OCI-LY3 (cell line): Measurements from ENCODE around the gene TMEM114.

Experiments used
- EZH2phosphoT487 ChIP-seq: fragments of 200-600 bp; shearing (Covaris generic); IDR thresholded peaks from 2 replicates; pipeline ENCODE4 v1.6.1; 2018; ENCODE audit warnings: antibody characterized with exemption, mixed run types, low read depth
- TF ChIP-seq, protein P1 (sequence below): fragments of 200-600, 300-600 bp; sonication (generic); IDR thresholded peaks from 2 replicates; pipeline ENCODE4 v1.5.1; 2014; ENCODE audit warnings: antibody characterized with exemption, low read length, low read depth

DNA sequence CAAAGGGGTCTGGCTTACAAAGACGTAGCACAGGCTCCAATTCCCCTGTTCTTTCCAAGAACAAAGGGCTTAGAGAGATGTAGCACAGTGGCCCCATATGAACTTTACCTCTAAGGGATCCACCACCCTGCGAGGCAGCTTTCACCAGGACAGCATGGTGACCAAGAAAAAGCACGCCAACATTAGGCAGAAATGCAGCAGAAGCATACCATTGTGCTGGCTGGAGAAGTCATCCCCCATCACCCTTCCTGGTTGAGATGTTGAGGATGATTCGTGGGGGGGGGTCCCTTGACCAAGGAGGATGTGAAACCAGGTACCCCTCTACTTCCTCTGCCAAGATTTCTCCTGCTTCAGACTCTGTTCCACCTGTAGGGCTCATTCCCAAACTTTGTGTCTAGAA lies 48.4 kb downstream of the TMEM114 start:
- TF ChIP-seq, protein P1, sequence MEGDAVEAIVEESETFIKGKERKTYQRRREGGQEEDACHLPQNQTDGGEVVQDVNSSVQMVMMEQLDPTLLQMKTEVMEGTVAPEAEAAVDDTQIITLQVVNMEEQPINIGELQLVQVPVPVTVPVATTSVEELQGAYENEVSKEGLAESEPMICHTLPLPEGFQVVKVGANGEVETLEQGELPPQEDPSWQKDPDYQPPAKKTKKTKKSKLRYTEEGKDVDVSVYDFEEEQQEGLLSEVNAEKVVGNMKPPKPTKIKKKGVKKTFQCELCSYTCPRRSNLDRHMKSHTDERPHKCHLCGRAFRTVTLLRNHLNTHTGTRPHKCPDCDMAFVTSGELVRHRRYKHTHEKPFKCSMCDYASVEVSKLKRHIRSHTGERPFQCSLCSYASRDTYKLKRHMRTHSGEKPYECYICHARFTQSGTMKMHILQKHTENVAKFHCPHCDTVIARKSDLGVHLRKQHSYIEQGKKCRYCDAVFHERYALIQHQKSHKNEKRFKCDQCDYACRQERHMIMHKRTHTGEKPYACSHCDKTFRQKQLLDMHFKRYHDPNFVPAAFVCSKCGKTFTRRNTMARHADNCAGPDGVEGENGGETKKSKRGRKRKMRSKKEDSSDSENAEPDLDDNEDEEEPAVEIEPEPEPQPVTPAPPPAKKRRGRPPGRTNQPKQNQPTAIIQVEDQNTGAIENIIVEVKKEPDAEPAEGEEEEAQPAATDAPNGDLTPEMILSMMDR: no peak
- no peak for TF ChIP-seq EZH2phosphoT487
